Measurements from ENCODE around the gene GLP2R. TPM values are rescaled to one million over a fixed set of nuclear protein-coding genes. Genes with fewer than 3 reads are reported as not detected.

Gene GLP2R
- total and polyA plus RNA-seq, 10 of the 15 experiments (the other 5 are each of a cell fraction or from before 2014, with no cell fraction given), result not detected

- TF ChIP-seq BCL3 (IDR thresholded peaks at IDR 0.05; ENCODE audit: borderline replicate concordance, insufficient read depth, low read depth, low read length, poor library complexity, severe bottlenecking), result no peak
- TF ChIP-seq SKIL (IDR thresholded peaks at IDR 0.05; ENCODE audit: low read depth, poor library complexity, severe bottlenecking), result no peak
- no peak for TF ChIP-seq NBN (IDR thresholded peaks at IDR 0.05)
- TF ChIP-seq MXI1 (IDR thresholded peaks at IDR 0.05; ENCODE audit: low read depth, low read length), result no peak
- no peak for TF ChIP-seq CUX1 (IDR thresholded peaks at IDR 0.05; ENCODE audit: insufficient replicate concordance, low read depth, low read length)
These were observed 37.1 kb upstream of the GLP2R start (continued) for GRCh38 chr17:9788601-9789000.
